ENCODE data around the gene KIAA0753.
A peak's percentile ranks its signal among the peaks of the same experiment; 100 is the strongest.
"Not testable (repeated sequence)": the region's sequence is repeated elsewhere in the genome, so short reads cannot be mapped to it uniquely, and the experiment has no call there.

The KIAA0753 gene

GRCh38 chr17:6596081-6596480 lies 44.4 kb downstream of the KIAA0753 start:
- DNase-seq = no peak

DNA sequence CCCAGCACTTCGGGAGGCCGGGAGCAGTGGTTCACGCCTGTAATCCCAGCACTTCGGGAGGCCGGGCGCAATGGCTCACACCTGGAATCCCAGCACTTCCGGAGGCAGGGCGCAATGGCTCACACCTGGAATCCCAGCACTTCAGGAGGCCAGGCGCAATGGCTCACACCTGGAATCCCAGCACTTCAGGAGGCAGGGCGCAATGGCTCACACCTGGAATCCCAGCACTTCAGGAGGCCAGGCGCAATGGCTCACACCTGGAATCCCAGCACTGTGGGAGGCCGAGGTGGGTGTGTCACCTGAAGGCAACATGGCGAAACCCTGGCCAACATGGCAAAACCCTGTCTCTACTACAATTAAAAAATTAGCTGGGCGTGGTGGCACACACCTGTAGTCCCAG lies 47.1 kb downstream of the KIAA0753 start:
- DNase-seq = not testable (repeated sequence)

DNA sequence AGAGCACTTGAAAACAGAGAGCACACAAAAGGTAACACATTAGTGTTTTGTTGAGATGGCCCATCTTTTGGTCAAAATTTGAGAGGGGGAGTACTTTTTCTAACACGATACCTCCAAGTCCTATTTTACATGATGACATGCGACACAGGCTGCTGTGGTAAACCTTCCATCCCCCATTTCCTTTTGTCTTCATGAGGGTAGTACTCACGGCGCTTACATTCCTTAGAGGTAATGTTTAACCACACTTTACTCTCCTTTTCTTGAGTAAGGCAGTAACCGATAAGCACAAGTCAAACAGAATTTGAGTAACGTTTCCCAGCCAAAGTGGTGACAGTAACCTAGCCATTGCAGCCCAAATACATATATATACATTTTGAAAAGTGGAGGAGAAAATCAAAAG lies 48.3 kb downstream of the KIAA0753 start:
- DNase-seq = no peak

DNA sequence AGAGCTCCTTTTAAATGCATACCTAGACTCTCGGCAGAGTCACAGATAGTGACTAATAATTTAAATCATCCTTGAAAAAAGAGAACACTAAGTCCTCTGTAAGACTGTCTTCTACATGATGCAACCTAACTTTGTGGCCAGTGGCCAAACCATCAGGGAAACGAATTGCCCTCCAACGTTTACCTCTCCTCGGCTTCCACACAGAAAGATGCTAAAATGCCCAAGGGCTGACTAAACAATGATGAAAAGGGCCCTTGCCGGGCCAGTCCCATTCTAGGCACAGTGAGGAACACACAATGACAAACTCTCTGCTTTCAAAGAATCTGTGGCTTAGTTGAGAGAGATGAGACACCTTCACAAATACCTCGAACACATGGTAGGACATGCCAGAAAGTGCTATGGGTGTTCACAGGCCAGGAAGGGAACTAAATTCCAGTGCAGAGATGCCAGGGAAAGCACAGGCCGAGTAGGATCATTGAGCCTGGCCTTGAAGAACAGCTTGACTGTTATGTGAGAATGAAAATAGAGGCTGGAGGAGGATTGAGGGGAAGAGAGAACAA lies 48.8 kb downstream of the KIAA0753 start:
- DNase-seq = no peak

- DNase-seq = no peak
These were observed 51.1 kb downstream of the KIAA0753 start for GRCh38 chr17:6589266-6589946.

- DNase-seq = no peak
These were observed 52.3 kb downstream of the KIAA0753 start for GRCh38 chr17:6588165-6588564.

DNA sequence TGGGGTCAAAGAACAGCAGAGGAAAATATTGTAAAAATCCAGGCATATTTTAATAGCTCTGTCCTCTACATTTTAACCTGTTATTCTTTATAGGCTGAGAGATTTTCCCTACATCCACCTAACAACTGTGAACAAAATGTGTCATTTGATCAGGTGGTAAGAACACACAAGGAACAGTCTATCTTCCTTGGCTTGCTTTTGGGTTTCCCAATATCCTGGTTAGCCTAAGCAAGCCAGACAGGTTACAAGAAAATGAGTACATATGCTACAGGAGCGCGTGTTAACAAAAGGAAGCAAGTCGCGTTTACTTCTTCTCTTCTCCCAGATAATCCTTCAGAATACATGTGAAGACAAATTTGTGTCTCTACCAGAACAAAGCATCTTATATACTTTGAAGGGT lies 53.2 kb downstream of the KIAA0753 start:
- no peak for DNase-seq

DNA sequence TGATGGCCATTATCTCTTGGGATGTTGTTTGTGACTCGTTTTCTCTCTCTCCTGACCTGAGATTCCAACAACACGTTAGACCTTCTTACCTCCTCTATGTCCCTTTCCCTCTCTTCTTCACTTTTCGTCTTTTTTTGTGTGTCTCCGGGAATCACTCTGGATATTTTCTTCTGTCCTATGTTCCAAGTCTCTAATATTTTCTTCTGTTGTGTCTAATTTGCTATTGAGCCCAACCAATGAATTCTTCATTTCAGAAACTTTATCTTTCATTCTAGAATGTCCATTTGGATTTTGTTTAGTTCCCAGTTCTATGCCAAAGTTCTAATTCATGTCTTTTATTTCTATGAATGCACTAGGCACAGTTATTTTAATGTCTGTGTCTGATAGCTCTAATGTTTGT lies 57.1 kb downstream of the KIAA0753 start:
- DNase-seq = no peak

GRCh38 chr17:6580625-6581024 lies 59.9 kb downstream of the KIAA0753 start:
- no peak for DNase-seq

GRCh38 chr17:6578491-6578890 lies 62.0 kb downstream of the KIAA0753 start:
- DNase-seq = no peak

DNA sequence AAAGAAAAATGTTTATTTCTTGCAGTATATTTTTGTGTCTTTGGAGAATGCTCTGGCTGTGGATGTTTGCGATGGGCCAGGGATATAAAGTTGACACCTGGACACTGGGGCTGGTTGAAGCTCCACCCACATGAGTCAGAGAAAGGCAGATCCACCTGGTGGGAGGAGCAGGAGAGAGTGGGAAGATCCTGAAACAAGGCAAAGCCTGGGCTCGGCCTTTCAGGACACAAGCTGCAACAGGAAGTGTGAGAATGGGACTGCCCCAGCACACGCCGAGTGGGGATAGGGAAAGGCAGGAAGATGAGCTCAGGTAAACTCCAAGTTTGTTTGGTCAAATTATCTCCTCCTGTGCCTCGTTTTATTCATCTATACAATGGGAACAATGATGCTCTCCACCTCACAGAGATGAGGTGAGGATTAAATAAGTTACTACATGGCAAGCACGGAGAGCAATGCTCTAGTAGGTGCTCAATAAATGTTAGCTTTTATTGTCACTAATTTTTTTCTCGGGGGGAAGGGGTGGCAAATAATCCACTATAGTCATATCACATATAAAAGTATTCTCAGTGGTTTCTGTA lies 62.7 kb downstream of the KIAA0753 start:
- no peak for DNase-seq

- DNase-seq = no peak
These were observed 64.3 kb downstream of the KIAA0753 start for GRCh38 chr17:6576038-6576785.

- no peak for DNase-seq
These were observed 64.9 kb downstream of the KIAA0753 start for GRCh38 chr17:6575596-6575988.

DNA sequence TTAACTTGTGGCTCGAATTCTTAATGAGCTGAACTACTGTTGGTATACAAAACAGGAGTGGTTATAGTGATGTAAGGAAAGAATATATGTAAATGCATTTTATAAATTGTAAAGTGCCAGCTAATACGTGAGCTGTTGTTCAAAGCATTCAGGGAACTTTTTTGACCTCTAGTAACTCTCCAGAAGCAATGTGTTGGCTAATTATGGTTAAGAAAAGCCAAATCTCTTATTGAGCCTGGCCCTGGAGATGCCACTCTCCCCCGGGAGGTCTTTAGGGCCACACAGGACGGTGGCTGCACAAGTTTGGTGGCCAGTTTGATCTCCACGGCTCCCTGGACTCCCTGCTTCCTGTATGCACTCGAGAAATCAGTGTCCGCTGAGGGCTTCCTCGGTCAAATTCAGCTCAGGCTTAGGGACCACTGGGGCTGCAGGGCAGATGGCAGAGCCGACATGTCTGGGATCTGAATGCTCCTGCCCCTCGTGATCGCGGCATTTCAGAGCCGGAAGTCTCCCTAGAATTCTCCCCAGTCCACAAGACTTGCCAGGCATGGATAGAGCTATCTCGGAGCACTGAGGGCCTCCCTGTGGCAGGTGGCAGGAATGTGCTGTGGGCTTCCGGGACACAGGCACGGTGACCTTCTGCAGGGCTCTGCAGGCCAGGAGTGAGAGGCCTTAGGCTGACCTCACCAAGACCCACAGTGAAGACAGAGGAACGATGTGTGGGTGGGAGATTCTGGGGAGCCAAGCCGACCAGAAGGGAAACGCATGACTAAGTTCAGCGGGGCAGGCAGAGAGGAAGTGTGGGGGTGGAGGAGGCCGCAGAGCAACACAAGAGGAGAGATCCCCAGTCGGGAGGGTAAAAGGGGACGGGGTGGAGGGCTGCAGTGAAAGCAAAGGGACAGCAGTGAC lies 65.6 kb downstream of the KIAA0753 start:
- DNase-seq = peak; percentile 68 to 70

GRCh38 chr17:6573982-6574686 lies 66.4 kb downstream of the KIAA0753 start:
- DNase-seq = no peak

DNA sequence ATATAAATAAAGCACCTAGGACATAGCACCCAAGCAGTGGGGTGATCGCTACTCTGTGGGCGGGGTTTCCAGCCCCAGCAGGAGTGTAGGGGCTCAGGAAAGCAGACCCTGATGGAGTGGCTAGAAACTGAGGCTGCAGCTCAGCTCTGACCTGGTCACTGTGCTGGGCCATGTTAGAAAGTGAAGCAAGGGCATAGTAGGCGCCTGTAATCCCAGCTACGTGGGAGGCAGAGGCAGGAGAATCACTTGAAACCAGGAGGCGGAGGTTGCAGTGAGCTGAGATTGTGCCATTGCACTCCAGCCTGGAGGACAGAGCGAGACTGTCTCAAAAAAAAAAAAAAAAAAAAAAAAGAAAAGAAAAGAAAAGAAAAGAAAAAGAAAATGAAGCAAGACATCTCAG lies 67.0 kb downstream of the KIAA0753 start:
- not testable (repeated sequence) for DNase-seq

DNA sequence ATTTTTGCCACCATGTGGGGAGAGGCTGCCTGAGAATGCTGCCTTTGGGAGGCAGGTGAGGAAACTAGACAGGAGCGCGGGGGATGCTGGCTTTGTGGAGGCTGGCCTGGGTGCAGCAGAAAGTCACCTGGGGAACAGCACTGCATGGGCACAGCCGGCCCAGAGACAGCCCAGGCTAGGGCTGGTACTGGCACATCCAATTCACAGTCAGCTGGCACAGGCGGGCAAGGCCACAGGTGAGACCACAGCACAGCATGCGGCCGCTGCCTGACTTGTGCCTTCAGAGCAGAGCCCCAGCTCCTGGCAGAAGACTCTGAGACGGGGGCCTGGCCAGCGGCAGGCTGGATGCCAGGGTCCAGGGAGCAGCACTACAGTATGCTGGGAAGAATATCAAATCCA lies 67.5 kb downstream of the KIAA0753 start:
- no peak for DNase-seq

- DNase-seq = no peak
These were observed 69.1 kb downstream of the KIAA0753 start for GRCh38 chr17:6571452-6571781.

DNA sequence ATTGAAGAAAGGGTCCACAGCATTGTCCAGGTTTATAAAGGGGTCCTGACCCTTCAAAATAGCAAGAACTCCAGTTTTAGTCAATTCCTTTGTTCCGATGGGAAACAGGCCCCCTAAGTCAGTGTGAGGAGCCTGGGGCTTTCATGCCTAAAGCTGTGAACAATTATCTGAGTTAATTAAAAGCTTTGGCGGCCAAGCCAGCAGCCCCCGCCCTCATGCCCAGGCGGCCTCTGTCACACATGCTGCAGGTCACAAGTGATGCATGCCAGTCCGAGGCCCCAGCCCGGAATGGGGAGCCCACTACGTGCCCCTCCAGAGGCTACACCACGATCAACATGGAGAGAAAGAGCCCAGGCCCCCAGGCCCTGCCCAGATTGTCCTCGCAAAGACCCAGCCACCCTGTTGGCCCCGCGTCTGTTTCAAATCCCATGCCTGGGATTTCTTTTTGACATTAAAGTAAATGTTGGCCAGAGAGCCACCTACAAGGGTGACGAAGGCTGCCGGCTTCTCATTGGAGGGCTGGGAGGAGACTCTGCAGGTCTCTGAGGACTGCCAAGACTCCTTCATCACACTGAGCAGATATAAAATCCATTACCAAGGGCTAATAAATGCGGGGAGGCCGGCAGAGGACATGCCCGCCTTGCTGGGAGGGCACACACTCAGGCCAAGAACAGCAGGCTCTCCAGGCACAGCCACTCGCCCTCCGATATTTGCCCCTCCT lies 69.6 kb downstream of the KIAA0753 start:
- no peak for DNase-seq

DNA sequence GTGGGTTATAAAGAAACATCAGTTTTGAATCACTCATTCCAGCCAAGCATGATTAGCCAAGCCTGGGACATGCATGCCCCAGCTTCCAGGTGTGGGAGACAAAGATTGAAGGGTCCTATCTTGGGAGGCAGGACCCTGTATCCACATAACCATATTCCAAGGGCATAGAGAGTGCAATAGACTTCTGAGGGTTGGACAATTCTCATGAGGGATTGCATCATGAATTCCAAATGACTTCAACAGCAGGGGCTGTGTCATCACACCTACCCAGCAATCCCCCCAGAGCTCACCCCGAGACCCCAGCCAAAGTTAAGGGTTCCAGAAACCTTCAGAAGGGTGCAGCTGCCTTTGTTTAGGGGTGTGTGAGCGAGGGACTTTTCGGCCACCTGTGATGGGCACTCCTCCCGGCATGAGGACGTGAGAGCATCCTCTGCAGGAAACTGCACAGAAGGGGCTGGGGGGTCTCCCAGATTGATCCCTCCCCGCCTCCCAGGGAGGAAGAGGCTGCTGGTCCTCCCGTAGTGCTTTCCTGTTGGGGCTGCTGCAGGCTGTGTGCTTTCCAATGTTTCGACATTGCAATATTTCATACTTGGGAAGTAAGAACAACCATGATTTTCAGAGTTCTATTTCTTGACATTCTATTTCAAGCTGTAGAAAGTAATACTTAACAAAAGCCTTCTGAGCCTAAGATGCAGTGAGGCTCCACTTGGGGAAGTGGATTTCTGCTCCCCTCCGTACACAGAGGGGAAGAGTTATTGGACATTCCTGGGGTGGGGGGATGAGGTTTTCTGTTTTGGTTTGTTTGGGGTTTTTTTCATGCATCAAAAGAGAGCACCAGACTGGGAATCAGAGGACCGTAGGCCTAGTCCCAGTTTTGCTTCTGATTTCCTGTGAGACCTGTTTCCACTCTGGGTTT lies 70.9 kb downstream of the KIAA0753 start:
- DNase-seq = peak in 1 of 2 experiments; percentile 4
